GM13977 (cell line): ENCODE results near the gene OTOP1.
"Not testable (repeated sequence)": the region's sequence is repeated elsewhere in the genome, so short reads cannot be mapped to it uniquely, and the experiment has no call there.

Experiments
- DNase-seq: peaks from one replicate; pipeline ENCODE4 v3.0.0; 2012; ENCODE audit warnings: low spot score
- CTCF ChIP-seq: IDR thresholded peaks from 2 replicates; pipeline ENCODE4 v1.5.1; 2012; ENCODE audit warnings: mild to moderate bottlenecking, control low read depth; ENCODE audit not compliant: insufficient read depth; ENCODE audit errors: extremely low read depth, missing control alignments
- in situ Hi-C: fragments of 300-500 bp; cut with MboI; formaldehyde crosslinking; loops from one replicate; pipeline ENCODE4 v1.12.0; 2022; ENCODE audit warnings: low sequenced_read_pairs, low pct_unique_long_range_greater_than_20kb, mixed read lengths, inconsistent platforms; ENCODE audit not compliant: unreplicated experiment

Gene OTOP1

DNA sequence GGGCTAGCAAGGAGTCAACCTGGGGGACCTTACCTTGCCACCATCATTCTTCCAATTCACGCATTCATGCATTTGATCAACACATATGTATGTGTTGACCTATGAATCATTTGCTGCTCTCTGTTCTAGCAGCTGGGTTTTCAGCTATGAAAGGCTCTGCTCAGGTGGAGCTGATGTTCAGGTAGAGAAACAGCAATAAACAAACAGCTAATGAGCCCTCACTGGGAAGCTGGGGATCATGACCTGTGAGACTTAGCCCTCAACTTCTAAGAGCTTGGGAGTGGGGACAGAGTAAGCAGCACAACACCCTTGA, 1.6 kb upstream of the OTOP1 start:
- in situ Hi-C loops: no loop called here
- no peak for DNase-seq
- TF ChIP-seq CTCF: no peak

DNA sequence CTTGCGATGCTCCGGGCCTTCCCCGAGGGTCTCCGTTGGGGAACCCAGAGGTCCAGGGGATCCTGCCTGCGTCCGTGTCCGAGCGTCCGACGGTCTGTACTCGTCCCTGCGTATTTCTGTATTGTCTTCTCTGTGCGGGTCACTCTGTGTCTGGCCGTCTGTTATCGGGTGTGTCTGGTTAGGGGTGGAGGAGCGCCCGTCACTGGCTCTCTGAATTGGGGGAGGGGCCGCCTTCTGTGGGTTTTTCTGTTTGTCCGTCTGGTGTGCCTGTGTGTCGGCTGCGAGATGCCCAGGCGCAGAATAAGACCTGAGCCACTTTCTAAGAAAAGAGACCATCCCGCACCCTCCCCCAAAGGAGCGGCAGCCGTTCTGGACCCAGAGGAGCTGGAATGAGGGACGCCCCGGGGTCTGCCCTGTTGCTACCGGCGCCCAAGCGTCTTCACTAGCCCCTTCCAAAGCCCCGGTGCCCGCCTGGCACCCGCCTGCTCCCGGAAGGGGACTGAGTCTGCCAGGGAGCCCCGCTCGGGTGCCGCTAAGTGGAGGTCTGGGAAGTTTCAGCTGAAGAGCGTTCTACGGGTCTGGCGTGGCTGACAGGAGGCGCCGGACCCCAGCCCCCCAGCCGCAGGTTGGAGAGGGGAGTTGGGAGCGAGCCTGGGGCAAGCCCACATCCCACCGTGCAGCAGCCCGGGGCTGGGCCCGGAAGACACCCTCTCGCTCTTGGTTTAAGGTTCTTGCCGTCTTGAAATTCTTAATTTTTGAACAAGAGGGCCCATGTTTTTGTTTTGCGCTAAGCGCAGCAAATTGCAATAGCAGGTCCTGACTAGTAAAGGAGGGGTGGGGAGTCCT, 1.0 kb upstream of the OTOP1 start:
- no peak for TF ChIP-seq CTCF
- in situ Hi-C loops: no loop called here
- DNase-seq: no peak

- no peak for DNase-seq
- no peak for TF ChIP-seq CTCF
- in situ Hi-C loops: no loop called here
Observed at GRCh38 chr4:4225915-4226605, 669 bp downstream of the OTOP1 start.

GRCh38 chr4:4217113-4217512, 9.6 kb downstream of the OTOP1 start:
- no peak for DNase-seq
- TF ChIP-seq CTCF: no peak
- in situ Hi-C loops: no loop called here

DNA sequence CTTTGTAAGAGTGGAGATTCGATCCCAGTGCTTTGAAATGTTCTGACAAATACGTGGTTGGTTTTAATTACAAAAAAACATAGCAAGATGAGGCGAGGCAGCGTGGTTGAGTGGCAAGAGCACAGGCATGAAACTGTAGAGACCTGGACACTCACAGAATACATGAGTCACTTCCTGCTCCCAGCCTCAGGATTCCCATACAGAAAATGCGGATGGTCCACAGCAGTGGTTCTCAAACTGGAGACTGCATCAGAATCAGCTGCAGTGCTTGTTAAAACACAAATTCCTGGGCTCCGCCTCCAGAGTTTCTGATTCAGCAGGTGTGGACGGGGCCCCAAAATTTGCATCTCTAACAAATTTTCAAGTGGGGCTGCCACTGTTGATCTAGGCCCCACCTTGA, 10.1 kb downstream of the OTOP1 start:
- in situ Hi-C loops: no loop called here
- no peak for TF ChIP-seq CTCF
- DNase-seq: no peak

GRCh38 chr4:4213674-4214073, 13.1 kb downstream of the OTOP1 start:
- in situ Hi-C loops: not testable (repeated sequence)

GRCh38 chr4:4206204-4206603, 20.5 kb downstream of the OTOP1 start:
- TF ChIP-seq CTCF: no peak
- in situ Hi-C loops: no loop called here
- no peak for DNase-seq

More at GRCh38 chr4:4213674-4214073, 13.1 kb downstream of the OTOP1 start:
- DNase-seq: not testable (repeated sequence)
